ENCODE data around the gene SLC16A11.

Gene SLC16A11

DNA sequence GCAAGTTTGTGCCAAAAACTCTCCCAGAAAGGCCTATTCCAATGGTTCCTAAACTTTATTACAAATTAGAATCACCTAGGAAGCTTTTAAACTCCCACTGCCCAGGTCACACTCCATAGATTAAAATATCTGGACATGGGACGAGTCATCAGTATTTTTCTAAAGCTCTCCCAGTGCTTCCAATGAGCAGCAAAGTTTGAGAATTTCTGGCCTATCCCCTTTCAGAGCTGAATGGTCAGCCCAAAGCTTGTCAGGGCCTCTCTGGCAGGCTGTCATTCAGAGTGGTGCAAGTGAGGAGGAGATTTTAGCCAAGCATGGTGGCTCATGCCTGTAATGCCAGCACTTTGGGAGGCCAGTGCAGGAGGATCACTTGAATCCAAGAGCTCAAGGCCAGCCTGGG lies 18.6 kb downstream of the SLC16A11 start:
- DNase-seq (ENCODE audit: low spot score): no peak

DNA sequence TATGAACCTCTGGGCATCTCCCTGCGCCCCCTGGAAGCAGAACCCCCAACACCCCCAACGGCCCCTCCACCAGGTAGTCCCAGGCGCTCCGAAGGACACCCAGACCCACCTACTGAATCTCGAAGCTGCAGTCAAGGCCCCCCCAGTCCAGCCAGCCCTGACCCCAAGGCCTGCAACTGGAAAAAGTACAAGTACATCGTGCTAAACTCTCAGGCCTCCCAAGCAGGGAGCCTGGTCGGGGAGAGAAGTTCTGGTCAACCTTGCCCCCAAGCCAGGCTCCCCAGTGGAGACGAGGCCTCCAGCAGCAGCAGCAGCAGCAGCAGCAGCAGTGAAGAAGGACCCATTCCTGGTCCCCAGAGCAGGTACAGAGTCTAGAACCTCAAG lies 19.5 kb downstream of the SLC16A11 start:
- DNase-seq (ENCODE audit: low spot score): no peak

DNA sequence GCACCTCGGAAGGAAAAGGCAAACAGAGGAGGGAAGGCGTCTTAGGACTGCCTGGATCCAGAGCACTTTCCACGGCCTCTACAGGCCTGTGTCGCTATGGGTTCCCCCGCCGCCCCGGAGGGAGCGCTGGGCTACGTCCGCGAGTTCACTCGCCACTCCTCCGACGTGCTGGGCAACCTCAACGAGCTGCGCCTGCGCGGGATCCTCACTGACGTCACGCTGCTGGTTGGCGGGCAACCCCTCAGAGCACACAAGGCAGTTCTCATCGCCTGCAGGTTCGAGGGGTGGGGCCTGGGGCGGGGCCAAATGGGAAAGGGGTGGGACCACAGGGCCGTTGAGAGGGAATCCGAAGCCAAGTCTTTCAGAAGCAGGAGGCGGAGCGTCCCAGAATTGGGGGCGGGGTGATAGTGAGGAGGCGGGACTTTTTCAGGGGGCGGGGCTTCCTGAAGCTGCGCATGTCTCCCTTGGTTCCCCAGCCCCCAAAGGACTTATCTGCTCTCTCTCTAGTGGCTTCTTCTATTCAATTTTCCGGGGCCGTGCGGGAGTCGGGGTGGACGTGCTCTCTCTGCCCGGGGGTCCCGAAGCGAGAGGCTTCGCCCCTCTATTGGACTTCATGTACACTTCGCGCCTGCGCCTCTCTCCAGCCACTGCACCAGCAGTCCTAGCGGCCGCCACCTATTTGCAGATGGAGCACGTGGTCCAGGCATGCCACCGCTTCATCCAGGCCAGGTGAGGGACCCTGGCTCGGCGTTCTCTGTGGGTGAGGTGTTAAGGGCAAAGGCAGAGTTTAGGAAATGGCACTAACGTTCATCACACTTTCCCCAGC lies 20.1 kb downstream of the SLC16A11 start:
- peak; percentile 64 for DNase-seq (ENCODE audit: low spot score)

DNA sequence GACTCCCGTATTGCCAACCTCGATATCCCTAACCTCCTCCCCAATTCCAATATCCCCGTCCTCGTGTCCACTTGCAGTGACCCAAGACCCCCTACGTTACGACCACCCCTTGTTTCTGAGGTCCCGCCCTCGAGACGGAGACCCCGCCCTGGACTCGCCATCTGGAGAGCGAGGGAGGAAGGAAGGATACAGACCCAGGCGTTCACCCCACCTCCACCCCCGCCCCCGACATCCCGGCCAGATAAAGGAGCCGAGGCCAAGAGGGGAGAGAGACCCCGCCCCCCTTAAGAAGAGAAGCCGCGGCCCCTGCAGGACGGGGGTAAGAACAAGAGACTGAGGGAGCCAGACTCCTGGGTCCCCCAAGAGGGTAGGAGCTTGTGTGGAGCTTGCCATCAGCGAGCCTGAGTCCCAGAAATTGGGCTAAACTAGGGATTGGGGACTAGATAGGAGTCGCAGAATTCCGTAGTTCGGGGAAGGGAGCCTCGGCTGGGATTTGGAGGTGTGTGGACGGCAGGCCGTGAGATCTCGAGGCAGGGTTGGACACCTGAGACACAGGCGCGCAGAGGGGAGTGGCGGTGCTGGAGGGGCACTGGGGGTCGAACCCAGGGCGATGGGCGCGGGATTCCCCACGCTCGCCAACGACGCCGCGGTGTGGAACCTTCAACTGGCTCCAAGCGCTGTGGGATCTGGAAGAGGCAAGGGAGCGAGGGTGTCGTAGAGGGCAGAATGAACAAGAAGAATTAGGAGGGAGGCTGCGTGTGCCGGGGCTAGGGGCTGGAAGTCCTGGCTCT lies 20.9 kb downstream of the SLC16A11 start, which contains the start of gene BCL6B:
Gene BCL6B (plus strand): TSS at position 270 of the 791 bp plus-strand sequence. CDS start 622 bp downstream, outside the sequence.
- no peak for DNase-seq (ENCODE audit: low spot score)

DNA sequence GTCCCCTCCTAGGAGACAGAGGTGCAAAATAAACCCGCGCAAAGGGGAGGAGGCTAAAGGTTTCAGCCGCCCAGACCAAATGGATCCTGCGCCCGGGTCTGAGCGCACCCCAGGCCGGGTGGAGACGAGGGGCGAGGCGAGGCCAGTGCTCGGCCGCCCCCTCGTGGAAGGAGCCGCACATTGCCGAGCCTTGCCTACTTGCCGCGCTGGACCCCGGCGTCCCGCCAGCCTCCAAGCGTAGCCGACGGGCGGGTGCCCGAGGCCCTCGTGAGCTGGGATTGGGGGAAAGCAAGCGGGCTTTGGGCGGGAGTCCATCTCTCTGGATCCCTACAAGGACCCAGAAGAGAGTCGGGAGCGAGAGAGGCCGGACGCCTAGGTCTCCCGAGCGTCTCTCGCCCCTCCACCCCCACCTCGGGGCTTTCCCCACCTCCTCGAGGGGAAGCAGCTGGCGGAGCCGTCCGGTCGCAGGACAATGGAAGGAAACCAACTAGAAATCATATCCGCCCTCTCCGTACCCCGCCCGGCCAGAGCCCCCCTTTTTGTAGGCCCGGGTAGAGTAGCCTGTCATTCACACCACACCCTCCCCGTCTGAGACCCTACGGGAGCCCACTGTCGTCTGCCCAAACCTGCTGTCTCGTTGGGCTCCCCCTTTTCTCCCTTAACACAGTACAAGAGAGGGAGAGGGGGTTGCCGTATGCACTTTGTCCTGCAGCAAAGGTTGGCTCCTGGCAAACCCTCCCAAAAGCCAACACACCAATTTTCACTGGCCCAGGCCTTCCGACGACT lies 21.7 kb downstream of the SLC16A11 start:
- DNase-seq (ENCODE audit: low spot score): no peak

DNA sequence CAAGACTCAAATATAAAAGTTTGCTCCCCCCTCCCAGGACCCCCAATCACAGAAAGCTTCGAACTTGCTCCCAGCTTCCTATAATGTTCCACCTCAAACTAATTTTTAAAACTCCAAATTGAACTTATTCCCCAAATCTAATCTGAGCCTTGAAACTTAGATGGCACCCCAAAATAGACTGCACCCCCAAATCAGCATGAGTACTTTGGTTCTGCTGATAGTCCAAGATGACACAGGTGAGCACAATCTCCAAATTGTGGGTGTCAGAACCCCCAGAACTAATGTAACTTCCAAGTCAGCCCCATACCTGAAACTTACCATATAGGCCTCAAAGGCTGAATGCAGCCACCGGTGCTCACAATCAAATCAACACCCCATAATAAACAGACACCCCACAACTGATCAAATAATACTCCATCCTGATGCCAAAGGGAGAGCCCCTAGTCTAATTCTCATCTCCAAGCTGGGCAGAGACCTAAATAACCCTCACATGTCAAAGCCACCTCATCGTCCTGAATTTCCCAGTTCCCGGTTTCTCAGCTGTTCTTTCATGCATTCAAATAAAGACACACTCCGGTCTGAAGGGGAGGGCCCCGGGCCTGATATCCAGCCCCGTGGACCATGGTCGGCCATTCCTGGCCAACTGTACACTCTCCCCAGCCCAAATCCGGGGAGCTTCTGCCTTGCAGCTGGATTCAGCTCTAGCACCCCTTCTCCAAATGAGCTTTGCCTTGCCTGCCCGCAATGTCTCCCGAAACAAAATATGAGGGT lies 22.8 kb downstream of the SLC16A11 start:
- DNase-seq (ENCODE audit: low spot score): no peak

DNA sequence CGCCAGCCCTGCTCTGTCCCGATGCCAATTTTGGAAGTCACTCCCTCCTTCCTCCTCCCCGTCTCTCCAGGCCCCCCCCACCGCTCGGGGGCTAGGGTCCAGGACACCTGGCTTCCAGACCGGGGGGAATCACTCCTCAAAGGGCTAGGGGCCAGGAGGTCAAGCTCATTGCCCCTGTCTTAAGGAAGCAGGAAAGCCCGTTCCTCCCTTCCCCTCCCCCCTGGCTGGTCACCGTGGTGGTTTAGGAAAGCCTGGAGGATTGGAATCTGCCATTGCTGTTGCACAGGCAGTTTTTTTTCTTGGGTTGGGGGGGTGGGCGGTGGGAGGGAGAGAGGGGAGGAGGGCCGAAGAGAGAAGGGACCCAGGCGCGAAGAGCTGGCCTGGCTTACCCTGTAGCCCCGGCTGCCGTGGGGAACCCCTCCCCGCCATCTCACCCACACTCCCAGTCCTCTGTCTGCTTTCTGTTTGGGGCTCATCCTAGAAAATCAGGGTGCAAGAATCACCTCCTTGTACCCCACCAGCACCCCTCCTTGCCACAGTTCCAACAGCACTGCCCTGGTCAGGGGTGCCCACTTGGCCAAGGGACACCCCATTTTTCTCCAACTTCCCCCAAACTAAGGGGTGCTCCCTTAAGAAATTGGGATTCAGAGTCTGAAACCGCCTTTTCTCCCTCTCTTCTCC lies 23.9 kb downstream of the SLC16A11 start:
- DNase-seq (ENCODE audit: low spot score): no peak

DNA sequence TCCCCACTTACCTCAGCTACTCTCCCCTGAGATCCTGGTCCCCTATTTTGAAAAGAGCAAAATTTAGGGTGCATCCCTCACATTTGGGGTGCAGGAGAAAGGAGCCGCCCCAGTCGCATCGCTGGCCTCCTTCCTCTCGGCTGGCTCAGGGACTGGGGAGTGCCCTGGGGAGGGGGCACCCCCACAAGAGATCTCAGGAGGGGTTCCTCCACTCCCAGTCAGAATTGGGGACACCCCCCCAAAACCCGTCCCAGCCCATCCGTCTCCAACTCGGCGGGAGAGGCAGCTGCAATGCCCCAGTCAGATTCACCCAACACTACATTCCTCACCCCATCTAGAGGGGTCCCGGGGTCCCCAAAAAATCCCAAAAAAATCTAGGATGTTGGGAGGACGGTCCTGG lies 24.5 kb downstream of the SLC16A11 start:
- no peak for DNase-seq (ENCODE audit: low spot score)

DNA sequence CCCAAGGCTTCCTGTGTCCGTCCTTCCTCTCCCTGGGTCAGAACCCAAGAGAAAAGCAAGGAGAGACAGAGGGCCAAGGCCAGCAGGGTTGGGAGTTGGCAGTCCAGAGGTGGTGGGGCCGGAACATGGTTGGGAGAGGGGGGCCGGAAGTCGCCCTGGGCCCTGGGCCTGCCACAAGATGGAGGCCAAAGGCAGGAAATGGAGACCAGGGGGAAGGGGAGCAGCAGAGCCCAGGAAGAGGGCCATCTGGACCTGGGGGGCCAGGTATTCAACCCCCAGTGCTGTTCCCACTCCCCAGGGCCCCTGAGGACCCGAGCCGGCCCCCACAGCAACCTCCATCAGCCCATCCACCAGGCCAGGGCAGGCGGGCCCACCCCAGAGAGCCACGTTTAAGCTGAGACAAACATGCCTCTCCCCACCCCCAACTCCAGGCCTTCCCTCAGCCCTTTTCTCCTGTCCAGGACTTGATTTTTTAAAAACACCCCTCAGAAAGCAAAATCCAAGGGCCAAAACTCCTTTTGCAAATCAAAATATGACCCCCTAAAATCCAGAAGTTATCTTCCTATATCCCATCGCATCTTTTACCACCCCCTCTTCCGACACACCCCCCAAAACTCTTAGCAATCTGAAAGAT lies 25.4 kb downstream of the SLC16A11 start:
- no peak for DNase-seq (ENCODE audit: low spot score)

DNA sequence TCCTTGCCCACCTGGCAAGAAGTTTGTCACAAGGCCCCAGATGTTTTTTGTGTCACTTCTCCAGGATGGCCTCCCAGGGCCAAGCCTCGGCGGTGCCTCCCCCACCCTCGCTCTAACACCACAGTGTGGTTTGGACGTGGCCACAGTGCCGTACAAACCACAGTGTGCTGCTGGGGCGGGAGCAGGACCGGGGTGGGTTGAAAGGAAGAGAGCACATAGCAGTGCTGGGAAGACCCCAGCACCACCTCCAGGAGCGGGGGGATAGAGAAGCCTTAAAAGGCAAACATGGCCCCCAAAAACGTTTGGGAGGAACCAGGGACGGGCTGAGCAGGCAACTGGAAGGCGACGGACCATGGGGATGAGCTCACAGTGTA lies 26.1 kb downstream of the SLC16A11 start:
- no peak for DNase-seq (ENCODE audit: low spot score)

DNA sequence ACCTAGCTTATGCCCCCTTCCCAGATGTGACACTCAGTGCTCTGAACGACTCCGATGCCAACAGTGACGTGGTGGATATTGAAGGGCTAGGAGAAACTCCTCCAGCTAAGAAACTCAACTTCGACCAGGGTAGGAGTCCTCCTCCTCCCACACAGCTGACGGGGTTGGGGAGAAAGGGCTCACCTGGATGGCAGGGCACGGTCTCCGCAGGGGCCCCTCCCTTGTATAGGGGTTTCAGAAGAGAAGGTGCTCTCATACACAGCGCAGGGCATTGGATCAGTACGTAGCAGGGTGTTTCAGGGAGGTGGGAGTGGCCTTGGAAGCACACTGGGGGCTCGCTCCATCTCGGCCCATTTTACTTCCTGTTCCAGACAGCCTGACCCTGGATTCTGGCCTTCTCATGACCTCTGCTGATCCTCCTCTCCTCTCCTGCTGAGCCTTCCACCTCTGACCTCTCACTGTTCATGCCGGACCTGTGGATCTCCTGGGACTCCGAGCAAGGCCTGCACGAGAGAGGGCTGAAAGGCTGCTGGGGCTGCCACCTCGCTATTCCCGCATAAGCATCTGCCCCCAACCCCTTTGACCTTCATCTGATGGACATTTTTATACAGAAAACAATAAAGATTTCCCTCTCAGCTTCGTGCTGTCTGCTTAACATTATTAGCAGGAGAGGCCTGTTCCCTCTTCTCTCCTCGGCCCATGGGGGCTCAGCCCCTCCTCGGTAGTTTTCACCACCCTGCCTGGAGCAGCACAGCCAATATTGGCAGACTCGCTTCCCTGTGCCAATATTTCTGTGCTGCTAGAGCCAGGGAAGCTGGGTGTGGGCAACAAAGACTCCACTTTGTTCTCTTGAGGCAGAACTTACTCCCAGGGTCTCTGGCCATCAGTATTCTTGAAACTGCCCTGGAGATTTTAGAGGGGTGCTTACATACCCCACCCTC lies 26.7 kb downstream of the SLC16A11 start:
- DNase-seq (ENCODE audit: low spot score): no peak

DNA sequence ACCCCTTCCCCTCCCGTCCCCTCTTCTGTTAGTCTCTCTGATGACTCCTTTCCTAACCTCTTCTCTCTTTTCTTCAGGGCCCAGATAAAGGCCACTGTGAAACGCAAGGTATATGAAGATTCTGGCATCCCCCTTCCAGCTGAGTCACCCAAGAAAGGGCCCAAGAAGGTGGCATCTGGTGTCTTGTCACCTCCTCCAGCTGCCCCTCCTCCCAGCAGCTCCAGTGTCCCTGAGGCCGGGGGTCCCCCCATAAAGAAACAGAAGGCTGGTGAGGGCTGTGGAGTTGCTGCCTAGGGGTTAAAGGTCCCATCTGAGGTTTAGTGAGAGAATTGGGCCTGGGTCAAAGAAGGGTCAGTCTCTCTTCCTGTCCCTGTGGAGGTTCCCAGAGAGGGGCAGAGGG lies 27.5 kb downstream of the SLC16A11 start:
- no peak for DNase-seq (ENCODE audit: low spot score)

DNA sequence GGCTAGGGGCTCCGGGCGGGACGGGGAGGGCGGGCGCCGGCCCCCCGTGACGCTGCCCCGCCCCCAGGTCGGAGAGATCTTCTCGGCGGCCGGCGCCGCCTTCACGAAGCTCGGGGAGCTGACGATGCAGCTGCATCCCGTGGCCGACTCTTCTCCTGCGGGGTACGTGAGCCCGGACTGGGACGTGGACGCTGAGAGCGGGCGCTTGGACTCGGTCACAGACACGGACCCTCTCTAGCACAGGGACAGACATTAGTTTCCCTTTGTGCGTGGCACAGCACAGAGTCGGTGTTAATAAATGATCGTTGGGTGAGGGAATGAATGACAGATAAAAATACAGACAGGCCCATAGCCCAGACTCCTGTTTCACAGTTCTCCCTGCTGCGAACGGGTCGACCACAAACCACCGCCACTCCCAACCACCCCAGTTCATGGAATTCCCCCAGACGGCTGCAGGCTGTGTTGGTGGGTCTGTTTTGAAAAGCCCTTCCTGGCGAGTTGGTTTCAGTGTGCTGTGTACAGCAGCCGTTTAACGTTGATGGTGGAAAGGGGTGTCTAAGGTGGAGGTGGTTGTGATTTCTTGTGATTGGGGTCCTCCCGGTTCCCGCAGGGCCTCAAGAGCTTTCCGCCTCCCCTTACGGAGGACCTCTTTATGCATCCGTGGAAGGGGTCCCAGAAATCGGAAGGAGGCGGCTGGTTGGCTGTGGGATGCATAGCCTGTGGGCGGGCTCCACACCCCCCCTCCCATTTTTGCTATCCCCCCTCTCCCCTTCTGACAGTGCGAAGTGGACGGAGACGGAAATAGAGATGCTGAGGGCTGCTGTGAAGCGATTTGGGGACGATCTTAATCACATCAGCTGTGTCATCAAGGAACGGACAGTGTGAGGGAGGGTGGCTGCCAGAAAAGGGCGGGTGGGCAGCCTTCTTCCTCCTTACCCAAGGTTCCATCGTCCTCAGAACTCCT lies 28.6 kb downstream of the SLC16A11 start:
- DNase-seq (ENCODE audit: low spot score): no peak

DNA sequence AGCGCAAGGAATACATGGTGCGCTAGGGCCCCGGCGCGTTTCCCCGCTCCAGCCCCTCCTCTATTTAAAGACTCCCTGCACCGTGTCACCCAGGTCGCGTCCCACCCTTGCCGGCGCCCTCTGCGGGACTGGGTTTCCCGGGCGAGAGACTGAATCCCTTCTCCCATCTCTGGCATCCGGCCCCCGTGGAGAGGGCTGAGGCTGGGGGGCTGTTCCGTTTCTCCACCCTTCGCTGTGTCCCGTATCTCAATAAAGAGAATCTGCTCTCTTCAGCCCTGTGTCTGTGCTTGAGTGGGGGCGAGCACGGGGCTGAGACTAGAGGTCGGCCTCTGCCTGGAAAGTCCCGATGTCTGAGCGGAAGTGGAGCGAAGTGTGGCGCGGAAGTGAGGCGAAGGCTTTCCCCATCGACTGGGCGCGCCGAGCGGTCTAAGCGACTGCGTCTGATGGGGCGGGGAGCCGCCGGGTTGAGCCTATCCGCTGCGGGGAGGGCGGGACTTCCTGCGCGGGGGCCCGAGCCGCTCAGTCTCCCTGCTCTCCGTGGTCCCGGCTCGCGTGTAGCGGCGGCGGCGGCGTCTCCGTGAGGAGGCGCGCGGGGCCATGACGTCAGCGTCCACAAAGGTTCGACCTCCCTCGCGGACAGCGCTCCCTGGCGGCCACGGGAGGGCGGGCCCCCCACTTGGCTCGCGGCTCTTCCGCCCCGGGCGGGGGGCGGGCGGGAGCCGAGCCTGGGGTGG lies 29.5 kb downstream of the SLC16A11 start:
- DNase-seq (ENCODE audit: low spot score): peak; percentile 97

DNA sequence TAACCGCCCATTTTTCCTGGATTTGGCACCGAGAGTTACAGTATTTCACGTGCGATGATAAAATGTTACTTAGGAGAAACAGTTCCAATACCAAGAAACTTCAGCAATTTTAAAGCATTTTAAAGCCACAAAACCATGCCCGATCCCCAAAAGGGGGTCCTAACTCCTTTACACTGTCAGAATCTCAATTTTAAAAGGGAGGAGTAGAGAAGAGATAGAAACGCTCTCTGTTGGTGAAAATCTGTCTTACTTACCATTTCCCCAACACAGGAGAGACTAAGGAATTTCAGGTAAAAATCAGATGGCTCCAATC lies 32.0 kb downstream of the SLC16A11 start:
- no peak for DNase-seq (ENCODE audit: low spot score)

DNA sequence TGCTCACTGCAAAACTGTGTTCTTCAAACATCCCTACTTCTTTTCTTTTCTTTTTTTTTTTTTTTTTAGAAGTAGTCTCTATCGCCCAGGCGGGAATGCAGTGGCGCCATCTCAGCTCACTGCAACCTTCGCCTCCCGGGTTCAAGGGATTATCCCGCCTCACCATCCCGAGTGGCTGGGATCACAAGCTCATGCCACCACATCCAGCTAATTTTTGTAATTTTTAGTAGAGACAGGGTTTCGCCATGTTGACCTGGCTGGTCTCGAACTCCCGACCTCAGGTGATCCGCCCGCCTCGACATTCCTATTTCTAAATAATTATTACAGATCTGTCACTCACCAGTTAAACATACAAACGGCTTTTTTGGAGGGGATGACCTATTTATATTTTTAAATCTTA lies 32.5 kb downstream of the SLC16A11 start:
- DNase-seq (ENCODE audit: low spot score): no peak

DNA sequence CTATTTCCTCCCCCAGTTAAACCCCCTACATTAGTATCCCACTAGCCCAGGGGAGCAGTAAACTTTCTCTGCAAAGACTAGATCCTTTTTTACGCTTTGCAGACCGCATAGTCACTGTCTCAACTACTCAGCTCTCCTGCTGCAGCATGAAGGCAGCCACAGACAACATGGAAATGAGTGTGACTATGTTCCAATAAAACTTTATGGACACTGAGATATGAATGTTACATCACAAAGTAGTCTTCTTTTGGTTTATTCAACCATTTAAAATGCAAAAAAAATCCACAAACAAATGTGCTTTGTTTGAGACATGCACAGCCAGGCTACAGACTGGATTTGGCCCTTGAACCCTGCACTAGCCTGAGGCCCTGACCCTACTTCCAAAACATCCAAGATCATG lies 33.4 kb downstream of the SLC16A11 start:
- DNase-seq (ENCODE audit: low spot score): no peak

DNA sequence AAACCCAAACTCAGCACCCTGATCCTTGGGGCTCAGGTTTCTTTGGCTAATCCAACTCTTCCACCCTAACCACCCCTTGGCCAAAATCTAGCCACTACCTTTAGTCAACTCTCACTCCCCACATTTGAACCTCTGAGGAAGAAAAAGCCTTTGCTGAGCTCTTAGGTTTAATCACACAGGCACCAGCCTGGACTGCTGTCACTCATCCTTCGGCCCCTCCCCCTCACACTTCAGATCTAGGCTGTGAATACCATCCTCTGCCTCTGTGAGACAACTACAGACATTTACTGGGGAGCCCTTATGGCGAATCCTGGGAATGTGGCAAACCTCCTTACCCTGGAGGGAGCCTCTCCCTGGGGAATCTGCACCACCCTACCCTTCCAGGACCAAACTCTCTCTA lies 36.7 kb downstream of the SLC16A11 start:
- DNase-seq (ENCODE audit: low spot score): no peak

Data from globus pallidus (tissue), 1 donor.